Measurements from ENCODE around the gene C1QC.

Gene C1QC

GRCh38 chr1:22643381-22643780 lies at the start of gene C1QC:
TSS of gene C1QC (plus strand) at chr1:22643633. CDS start at chr1:22644024, 391 bp downstream.
- in situ Hi-C loops (cut with MboI; ENCODE audit: low sequenced_read_pairs): loop anchor here (10.0 to 25.0 kb wide), 2 partner anchors 219 to 531 kb away; no protein-coding TSS in a partner anchor

DNA sequence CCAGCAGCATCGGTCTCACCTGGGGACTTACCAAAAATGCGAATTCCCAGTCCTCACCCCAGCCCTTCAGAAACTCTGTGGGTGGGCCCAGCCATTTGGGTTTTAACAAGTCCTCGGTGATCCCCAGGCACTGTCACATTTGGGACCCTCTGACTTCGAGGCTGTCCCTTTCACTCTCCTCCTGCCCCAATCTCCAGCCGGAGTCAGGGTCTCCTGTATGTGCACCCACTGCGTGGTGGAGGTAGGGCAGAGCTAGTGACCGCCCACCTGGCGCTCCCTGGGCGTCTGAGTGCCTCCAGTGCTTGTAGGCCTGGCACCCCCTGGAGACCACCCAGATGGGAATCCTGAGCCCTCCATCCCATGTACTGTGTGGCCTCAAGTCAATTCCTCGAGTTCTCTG lies 49.0 kb upstream of the C1QC start:
- in situ Hi-C loops (cut with MboI; ENCODE audit: low sequenced_read_pairs): no loop called here

GRCh38 chr1:22595108-22595507 lies 48.3 kb upstream of the C1QC start:
- in situ Hi-C loops (cut with MboI; ENCODE audit: low sequenced_read_pairs): no loop called here

DNA sequence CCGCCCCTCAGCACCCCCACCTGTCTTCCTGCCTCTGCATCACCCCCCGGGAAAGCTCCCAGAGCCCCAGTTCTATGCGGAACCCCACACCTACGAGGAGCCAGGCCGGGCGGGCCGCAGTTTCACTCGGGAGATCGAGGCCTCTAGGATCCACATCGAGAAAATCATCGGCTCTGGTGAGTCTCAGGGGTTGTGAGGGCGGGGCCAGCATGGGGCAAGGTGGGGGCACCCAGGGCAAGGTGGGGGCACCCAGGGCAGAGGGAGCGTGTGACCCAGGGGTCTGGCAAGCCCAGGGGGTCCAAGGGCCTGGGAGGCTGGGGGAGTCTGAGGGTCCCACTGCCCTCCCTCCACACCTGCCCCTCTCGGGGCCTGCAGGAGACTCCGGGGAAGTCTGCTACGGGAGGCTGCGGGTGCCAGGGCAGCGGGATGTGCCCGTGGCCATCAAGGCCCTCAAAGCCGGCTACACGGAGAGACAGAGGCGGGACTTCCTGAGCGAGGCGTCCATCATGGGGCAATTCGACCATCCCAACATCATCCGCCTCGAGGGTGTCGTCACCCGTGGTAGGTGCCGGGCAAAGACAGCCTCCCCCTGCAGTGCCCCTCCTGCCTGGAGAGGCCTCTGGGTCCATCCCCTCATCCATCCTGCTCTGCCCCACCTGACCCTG lies 46.0 kb upstream of the C1QC start:
- in situ Hi-C loops (cut with MboI; ENCODE audit: low sequenced_read_pairs): no loop called here

- in situ Hi-C loops (cut with MboI; ENCODE audit: low sequenced_read_pairs): no loop called here
Measured at GRCh38 chr1:22597996-22598395, 45.4 kb upstream of the C1QC start.

DNA sequence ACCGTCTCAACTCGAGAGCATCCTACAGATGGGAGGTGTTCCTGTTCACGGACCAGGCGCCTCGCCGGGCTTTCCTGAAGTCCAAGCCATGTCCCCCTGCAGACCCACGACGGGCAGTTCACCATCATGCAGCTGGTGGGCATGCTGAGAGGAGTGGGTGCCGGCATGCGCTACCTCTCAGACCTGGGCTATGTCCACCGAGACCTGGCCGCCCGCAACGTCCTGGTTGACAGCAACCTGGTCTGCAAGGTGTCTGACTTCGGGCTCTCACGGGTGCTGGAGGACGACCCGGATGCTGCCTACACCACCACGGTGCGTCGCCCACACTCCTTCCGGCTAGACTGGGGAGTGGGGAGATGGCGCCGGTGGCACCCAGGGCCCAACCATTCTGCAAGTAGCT lies 44.7 kb upstream of the C1QC start:
- in situ Hi-C loops (cut with MboI; ENCODE audit: low sequenced_read_pairs): no loop called here

DNA sequence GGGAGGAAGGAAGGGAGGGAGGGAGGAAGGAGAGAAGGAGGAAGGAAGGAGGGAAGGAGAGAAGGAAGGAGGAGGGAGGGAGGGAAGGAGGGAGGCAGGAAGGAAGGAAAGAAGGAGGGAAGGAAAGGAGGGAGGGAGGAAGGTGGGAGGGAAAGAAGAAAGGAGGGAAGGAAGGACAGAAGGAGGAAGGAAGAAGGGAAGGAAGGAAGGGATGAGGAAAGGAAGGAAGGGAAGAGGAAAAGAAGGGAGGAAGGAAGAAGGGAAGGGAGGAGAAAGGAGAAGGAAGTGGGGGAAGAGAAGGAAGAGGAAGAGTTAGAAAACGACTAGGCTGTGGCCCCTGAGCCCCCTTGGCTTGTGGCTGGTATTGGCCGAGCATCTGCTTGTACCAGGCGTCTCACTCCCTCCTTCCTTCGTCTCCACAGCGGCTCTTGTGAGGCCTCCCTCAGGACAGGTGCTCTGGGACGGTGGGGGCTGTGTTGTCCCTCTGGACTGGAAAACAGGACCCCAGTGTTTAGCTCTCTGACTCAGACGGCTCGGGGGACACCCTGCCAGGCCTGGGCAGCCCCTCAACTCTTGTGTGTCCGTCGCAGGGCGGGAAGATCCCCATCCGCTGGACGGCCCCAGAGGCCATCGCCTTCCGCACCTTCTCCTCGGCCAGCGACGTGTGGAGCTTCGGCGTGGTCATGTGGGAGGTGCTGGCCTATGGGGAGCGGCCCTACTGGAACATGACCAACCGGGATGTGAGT lies 43.2 kb upstream of the C1QC start:
- in situ Hi-C loops (cut with MboI; ENCODE audit: low sequenced_read_pairs): no loop called here

DNA sequence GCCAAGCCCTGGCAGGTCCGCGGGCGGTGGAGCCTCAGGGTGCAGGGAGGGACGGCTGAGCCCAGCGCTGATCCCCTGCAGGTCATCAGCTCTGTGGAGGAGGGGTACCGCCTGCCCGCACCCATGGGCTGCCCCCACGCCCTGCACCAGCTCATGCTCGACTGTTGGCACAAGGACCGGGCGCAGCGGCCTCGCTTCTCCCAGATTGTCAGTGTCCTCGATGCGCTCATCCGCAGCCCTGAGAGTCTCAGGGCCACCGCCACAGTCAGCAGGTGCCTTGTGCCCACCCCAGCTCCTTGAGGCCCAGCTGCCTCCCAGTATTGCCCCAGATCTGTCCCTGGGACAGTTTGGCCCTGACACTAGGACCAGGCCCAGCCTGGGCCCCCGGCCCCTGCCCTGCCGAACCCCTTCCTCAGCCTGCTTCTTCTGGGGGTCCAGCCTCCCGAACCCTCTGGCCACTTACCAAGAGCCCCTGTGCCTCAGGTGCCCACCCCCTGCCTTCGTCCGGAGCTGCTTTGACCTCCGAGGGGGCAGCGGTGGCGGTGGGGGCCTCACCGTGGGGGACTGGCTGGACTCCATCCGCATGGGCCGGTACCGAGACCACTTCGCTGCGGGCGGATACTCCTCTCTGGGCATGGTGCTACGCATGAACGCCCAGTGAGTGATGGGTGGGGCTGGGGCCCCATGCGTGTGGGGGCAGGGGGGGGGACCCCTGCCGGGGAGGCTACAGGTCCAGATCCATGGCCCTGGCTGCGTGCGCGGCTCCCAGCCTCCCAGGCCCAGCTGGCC lies 42.4 kb upstream of the C1QC start:
- in situ Hi-C loops (cut with MboI; ENCODE audit: low sequenced_read_pairs): no loop called here

GRCh38 chr1:22601610-22602009 lies 41.8 kb upstream of the C1QC start:
- in situ Hi-C loops (cut with MboI; ENCODE audit: low sequenced_read_pairs): no loop called here

DNA sequence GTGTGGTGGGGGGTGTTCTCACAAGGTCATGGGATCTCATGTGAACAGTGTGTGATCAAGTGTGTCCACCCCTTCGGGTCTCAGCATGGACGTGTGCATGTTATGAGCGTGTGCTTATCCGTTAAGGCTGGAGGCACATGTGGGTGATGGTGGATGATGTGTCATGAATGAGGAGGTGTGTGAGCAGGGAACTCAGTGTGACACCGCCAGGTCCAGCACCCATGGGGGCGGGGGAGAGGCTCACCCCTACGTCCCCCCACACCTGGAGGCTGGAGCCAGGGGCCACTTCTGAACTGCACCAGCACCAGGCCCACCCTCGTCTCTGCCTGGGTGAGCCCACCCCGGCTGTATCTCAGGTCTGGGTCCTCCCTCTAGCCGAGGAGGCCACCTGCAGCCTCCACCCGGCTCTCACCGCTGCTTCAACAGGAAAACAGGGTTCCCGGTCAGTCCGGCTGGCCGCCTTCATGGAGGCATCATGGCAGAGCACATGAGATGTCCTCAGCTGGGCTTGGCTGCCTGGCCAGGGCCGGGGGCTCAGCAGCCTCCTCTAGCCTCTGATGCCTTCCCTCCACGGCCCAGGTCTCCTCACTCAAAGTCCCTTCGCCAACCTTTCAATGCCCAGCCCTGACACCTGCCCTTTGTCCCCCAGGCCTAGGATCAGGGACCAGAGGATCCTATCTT lies 41.2 kb upstream of the C1QC start:
- in situ Hi-C loops (cut with MboI; ENCODE audit: low sequenced_read_pairs): no loop called here

- in situ Hi-C loops (cut with MboI; ENCODE audit: low sequenced_read_pairs): no loop called here
Measured at GRCh38 chr1:22606161-22606560, 37.3 kb upstream of the C1QC start.

DNA sequence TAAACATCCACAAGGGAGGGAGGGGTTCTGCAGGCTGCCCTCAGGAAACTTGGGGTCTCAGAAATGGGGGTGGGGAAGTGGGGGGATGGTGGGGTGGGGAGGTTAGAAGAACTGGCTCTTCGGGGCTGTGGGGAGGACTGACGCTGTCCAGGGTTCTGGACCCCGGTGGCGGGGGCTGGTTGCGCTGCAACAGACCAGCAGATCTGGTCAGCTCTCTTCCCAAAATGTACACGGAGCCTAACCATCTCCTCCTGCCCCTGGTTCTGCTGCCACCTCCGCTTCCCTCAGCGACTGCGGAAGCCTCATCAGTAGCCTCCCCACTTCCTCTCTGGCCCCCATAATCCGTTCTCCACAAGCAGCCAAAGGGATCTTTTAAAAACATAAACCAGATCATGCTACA lies 36.3 kb upstream of the C1QC start:
- in situ Hi-C loops (cut with MboI; ENCODE audit: low sequenced_read_pairs): no loop called here

DNA sequence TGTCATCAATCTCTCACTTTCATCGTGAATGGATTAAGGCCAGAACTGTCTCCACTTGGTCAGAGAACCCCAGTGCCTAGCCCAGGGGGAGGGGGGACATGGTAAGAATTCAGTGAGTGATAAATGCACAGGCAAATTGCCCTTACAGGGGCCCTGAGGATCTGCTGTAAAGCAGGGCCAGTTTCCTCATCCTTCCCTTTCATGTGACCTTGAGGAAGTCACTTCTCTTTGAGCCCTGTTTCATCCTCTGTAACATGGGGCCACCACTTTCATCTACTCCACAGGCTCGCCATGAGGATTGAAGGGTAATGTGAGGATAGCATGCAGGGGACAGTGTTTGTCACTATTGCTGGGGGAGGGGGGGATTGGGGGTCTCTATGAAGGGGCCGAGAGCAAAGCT lies 35.1 kb upstream of the C1QC start:
- in situ Hi-C loops (cut with MboI; ENCODE audit: low sequenced_read_pairs): no loop called here

- in situ Hi-C loops (cut with MboI; ENCODE audit: low sequenced_read_pairs): no loop called here
Measured at GRCh38 chr1:22609291-22609690, 34.1 kb upstream of the C1QC start.

GRCh38 chr1:22611530-22611947 lies 31.9 kb upstream of the C1QC start:
- in situ Hi-C loops (cut with MboI; ENCODE audit: low sequenced_read_pairs): no loop called here

DNA sequence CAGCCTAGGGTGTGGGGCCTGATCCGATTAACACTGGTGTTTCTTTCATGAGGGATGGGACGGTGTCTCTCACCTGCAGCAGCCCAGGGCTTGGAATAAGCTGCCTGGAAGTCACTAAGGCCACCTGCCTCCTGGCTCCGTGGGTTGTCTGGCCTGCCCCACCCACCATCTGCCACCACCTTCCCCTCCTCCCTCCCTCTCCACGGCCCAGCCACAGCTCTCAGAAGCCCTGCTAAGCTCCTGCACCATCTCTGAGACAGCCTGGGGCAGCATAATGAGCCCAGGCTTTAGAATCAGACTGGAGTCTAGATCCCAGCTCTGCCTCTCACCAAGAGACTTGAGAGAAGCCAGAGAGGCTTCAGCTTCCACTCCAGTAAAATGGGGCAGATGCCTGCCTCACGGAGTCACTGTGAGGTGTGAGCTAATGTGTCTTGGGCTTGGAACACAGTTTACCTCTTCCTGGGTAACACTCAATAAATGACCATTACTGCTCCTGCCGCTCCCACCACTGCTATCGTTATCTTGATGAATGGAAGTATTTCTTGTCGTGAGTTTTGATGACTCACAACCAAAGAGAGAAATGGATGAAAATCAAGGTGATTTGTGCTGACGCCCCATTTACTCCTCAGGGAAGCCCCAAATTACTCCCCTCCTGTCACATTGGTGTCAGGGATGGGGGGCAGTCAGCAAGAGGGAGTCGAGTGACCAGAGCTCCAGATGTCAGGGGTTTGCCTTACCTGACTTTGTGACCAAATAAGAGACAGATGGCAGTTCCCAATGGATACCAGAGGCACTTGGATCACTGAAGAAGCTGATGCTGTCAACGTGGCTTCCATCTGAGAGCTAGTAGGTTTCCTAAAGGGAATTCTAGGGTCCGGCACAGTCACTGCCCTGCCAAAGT lies 30.5 kb upstream of the C1QC start:
- in situ Hi-C loops (cut with MboI; ENCODE audit: low sequenced_read_pairs): no loop called here

DNA sequence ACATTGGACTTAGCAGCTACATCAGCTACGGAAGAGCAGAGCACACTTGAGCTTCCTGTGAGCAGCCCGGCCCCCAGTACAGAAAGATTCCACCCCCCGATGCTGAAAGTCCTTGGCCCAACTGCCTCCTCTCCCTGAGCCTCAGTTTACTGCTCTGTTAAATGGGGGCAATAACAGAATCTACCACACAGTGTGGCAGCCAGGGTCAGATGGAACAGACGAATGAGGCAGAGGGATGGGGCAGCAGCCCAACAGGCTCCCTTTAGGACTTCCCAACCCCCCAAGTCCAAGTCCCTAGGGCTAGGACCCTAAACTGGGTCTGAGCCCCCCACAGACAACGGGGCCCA lies 29.9 kb upstream of the C1QC start:
- in situ Hi-C loops (cut with MboI; ENCODE audit: low sequenced_read_pairs): no loop called here

DNA sequence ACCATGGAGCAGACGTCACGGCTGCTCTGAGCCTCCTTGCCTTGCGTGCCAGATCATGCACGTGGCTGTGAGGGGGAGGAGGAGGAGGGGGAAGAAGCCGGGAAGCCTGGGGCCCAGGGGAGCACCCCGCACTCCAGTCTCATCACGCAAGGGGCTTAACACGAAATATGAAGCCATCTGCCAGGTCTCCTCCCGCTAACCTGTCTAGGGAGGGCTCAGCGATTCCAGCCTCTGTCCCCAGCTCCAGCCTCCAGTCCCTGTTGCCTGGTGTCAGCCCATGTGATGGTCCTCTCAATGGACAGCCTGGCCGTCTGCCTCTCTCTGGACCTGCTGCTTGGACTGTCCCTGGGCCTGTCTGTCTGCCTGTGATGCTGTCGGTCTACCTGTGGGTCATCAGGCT lies 29.5 kb upstream of the C1QC start:
- in situ Hi-C loops (cut with MboI; ENCODE audit: low sequenced_read_pairs): no loop called here

DNA sequence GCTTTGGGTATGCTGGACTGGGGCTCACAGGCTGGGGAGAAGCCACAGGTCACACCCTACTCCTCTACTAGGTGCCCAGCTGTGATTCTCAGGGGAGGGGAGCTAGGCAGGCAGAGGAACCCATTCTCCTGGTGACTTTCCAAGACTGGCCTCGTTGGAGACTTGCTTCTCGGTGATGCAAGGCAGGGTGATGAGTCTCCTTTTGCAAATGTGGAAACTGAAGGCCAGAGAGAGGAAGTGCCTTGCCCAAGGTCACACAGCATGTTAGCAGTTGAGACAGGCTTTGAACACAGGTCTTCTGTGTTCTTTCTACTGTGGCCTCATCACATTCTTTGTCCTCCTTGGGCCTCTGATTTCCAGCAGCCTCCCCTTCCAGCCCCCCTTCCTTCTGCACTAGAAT lies 27.5 kb upstream of the C1QC start:
- in situ Hi-C loops (cut with MboI; ENCODE audit: low sequenced_read_pairs): no loop called here

DNA sequence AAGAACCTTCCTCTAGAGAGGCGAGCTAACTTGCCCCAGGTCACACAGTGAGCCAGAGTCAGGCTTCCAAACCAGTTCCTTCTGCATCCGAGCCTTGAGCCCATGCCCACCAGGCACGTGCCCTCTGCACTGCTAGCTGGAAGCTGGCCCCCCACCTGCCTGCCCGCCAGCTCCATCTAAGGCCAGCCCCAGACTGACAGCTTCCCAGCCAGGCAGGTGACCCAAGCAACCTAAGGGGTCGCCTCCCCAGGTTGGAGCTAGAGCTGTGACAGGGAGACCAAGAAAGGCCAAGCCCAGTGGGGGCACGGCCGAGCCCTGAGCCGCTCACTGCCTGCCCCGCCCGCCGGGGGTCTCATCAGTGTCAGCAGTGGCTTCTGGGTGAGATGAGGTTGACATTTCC lies 26.9 kb upstream of the C1QC start:
- in situ Hi-C loops (cut with MboI; ENCODE audit: low sequenced_read_pairs): no loop called here
